Mesenteric fat pad (tissue), 1 donor: Measurements from ENCODE around the gene POLA1. TPM values are rescaled to one million over a fixed set of nuclear protein-coding genes. Genes with fewer than 3 reads are reported as not detected.

Experiments
- DNase-seq: peaks from one replicate; pipeline ENCODE4 v3.0.0-alpha.2; 2020; ENCODE audit warnings: low spot score
- total RNA-seq: library from RNA; stranded (reverse); fragmentation: NEBNext Ultra II Directional; extraction: Animal tissue kit (Norgen Biotek cat#: 25700); gene quantifications from one replicate; pipeline ENCODE4 v1.2.1, GENCODE V29; 2021
- donor health status: DM: yes; HTN: yes; CAD: no.

The POLA1 gene
- total RNA-seq, 1 donor from 2014 or later, result 9.0 TPM

GRCh38 chrX:25006586-25007058, 312.9 kb downstream of the POLA1 start:
- DNase-seq, result no peak

GRCh38 chrX:25007059-25008053, 313.6 kb downstream of the POLA1 start:
- no peak for DNase-seq

- DNase-seq, result no peak
These were observed 315.7 kb downstream of the POLA1 start for GRCh38 chrX:25009407-25009806.

- no peak for DNase-seq
These were observed 317.3 kb downstream of the POLA1 start for GRCh38 chrX:25010784-25011588.

GRCh38 chrX:25011589-25012432, 318.1 kb downstream of the POLA1 start:
- no peak for DNase-seq

GRCh38 chrX:25012433-25012735, 318.7 kb downstream of the POLA1 start:
- DNase-seq, result no peak

- DNase-seq, result no peak
These were observed 319.3 kb downstream of the POLA1 start for GRCh38 chrX:25012793-25013631.

GRCh38 chrX:25013632-25014365, 320.1 kb downstream of the POLA1 start:
- DNase-seq, result no peak

- DNase-seq, result no peak
These were observed 320.7 kb downstream of the POLA1 start for GRCh38 chrX:25014366-25014838.

- DNase-seq, result no peak
These were observed 322.0 kb downstream of the POLA1 start, which contains the start of gene ARX for GRCh38 chrX:25015486-25016360. Gene ARX (minus strand): TSS chrX:25015965. CDS start chrX:25015737, 228 bp downstream.

- no peak for DNase-seq
These were observed 322.6 kb downstream of the POLA1 start for GRCh38 chrX:25016361-25016671.

GRCh38 chrX:25016938-25017598, 323.4 kb downstream of the POLA1 start:
- DNase-seq, result no peak

- DNase-seq, result no peak
These were observed 324.0 kb downstream of the POLA1 start for GRCh38 chrX:25017667-25018247.

- no peak for DNase-seq
These were observed 325.0 kb downstream of the POLA1 start for GRCh38 chrX:25018682-25019081.

- no peak for DNase-seq
These were observed 326.1 kb downstream of the POLA1 start for GRCh38 chrX:25019707-25020390.

GRCh38 chrX:25020391-25020904, 326.7 kb downstream of the POLA1 start:
- DNase-seq, result no peak
